Mesenteric fat pad (tissue), 1 donor: ENCODE results near the gene CCN5. TPM values are rescaled to one million over a fixed set of nuclear protein-coding genes. Genes with fewer than 3 reads are reported as not detected.
A peak's percentile ranks its signal among the peaks of the same experiment; 100 is the strongest.
"Not testable (repeated sequence)": the region's sequence is repeated elsewhere in the genome, so short reads cannot be mapped to it uniquely, and the experiment has no call there.

Experiments
- DNase-seq: peaks from one replicate; pipeline ENCODE4 v3.0.0-alpha.2; 2020; ENCODE audit warnings: low spot score
- long read RNA-seq: library from polyadenylated mRNA; unstranded; transcript quantifications from one replicate; pipeline ENCODE4 v2.0.0, GENCODE V29; 2020
- total RNA-seq: library from RNA; stranded (reverse); fragmentation: NEBNext Ultra II Directional; extraction: Animal tissue kit (Norgen Biotek cat#: 25700); gene quantifications from one replicate; pipeline ENCODE4 v1.2.1, GENCODE V29; 2021
- donor health status: DM: yes; HTN: yes; CAD: no.

Gene CCN5, protein sequence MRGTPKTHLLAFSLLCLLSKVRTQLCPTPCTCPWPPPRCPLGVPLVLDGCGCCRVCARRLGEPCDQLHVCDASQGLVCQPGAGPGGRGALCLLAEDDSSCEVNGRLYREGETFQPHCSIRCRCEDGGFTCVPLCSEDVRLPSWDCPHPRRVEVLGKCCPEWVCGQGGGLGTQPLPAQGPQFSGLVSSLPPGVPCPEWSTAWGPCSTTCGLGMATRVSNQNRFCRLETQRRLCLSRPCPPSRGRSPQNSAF
- 51.5 TPM for total RNA-seq
- long read RNA-seq, transcript WISP2-201 (4 exons, 1,403 nt) = major isoform, 32 of 85 reads
- long read RNA-seq, transcript WISP2-203 (5 exons, 1,600 nt) = minor isoform, 30 of 85 reads
- long read RNA-seq, partial matches to known transcripts = 9 of 85 reads
- long read RNA-seq, other reads (novel, unspliced or antisense) = 11 of 85 reads

DNA sequence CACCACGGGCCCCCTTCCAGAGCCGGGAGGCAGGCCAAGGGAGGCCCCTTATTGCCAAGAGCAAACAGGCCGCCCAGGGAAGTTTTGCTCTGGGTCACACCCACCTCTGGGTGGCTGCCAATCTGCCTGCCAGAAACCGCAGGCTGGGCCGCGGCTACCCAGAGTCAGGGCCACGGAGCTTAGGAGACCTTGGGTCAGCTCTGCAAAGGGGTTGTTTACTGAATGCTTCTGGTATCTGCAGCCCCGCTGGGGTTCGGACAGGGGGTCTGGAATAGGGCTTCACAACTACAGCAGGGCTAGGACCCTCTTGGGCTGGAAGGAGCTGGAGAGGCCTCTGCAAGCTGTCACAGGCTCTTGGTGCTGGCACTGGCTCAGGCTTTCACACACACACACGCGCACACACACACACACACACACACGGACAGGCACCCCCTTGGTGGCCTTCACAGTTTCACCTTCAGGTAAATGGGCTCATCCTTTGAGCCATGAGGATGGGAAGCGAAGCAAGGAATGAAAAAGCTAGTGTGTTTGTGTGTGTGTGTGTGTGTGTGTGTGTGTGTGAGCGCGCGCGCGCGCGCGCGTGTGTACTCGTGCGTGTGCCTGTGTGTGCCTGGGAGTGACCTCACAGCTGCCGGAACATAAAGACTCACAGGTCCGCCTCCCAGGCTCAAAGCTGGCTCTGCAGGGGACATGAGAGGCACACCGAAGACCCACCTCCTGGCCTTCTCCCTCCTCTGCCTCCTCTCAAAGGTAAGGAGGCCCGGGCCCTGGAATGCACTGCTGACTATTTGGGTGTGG, at the start of gene CCN5:
Gene CCN5 (plus strand): TSS at position 669 of the 798 bp plus-strand sequence. CDS start 22 bp downstream, at position 691.
- peak; percentile 95 for DNase-seq

DNA sequence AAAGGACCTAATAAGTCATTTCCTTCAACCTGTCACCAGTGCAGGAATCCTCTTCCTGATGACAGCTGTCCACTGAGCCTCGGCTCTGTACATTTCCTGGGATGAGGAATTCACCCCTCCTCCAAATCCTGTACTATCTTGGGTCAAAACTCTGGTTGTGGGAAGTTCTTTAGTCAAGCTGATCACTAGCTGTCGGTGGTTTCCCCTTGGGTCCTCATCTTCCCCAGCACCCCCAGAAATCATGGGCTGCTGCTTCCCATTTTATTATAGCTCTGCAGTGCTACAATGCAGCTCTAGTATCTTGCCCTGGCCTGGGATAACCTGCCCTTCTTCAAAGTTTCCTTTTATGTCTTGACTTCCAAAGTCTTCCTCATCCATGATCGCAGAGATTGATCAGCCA, 49.1 kb upstream of the CCN5 start:
- no peak for DNase-seq

DNA sequence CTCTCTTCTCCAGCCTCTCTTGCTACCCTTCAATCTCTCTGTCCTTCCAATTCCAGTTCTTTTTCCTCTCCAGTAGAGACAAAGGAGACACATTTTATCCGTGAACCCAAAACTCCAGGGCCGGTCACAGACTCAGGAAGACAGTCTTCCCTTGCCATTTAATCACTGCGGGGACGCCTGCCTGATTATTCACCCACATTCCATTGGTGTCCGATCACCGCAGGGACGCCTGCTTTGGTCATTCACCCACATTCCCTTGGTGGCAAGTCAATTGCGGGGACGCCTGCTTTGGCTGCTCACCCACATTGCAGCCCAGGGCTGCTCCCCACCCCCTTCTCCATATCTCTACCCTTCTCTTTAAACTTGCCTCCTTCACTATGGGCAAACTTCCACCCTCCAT, 44.3 kb upstream of the CCN5 start:
- DNase-seq = not testable (repeated sequence)

DNA sequence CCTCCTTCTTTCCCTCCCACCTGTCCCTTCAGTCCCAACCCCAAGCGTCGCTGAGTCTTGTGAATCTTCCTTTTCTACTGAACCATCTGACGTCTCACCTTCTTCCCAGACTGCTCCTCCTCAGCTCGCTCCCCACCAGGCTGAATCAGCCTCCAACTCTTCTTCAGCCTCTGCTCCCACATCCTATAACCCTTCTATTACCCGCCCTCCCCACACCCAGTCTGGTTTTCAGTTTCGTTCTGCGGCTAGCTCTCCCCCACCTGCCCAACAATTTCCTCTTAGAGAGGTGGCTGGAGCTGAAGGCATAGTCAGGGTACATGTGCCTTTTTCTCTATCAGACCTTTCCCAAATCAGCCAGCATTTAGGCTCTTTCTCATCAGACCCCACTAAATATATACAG, 43.6 kb upstream of the CCN5 start:
- not testable (repeated sequence) for DNase-seq

DNA sequence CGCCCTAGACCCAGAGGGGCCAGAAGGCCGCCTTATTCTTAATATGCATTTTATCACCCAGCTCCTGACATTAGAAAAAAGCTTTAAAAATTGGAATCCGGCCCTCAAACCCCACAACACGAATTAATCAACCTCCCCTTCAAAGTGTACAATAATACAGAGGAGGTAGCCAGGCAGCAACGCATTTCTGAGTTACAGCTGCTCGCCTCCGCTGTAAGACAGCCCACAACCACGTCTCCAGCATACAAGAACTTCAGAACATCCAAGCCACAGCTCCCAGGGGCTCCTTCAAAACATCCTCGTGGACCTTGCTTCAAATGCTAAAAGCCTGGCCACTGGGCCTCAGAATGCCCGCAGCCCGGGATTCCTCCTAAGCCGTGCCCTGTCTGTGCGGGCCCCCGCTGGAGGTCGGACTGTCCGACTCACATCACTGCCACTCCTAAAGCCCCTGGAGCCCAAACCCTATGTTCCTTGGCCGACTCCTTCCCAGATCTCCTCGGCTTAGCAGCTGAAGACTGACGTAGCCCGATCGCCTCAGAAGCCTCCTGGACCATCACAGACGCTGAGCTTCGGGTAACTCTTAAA, 42.8 kb upstream of the CCN5 start:
- DNase-seq = not testable (repeated sequence)

DNA sequence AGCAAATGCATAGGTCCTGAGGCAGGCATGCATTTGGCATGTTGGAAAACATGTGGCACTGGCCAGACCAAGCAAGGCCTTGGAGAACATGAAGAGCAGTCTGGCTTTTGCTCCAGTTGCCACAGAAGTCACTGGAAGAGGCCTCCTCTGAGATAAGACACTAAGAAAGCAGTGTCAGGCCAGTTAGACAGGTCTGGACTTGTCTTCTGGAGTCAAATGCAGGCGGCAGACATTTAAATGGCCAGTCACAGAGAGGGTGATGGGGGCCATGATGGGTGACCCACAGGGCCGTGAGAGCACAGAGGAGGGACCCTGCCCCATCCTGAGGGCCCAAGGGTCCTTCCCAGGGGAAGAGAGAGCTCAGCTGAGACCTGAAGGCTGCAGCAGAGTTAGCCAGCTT, 36.9 kb upstream of the CCN5 start:
- DNase-seq = no peak

DNA sequence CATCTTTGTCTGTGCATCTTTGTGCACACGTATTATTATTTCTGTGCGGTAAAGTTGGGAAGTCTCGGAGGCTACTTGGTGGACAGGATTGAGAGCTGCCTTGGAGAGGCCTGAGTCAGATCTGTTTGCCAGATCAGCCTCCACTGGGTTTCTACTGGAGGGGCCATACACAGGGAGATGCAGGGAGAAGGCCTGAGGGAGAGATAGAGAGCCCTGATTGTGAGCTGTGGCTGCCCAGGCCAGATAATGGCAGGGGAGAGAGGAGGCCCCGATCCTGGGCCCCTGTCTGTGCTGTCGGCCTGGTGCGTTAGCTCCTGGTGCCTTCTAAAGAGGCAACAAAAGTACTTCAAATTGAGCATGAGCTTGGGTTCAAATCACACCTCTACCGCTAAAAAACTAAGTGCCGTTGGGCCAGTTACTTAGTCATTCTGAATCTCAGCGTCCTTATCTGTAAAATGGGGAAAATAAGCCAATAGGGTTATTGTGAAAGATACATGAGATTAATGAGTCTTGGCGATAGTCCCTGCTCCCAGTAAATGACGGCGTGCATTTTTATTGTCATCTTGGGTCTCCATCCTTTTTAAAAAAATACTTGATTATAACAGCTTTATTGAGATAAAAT, 36.1 kb upstream of the CCN5 start:
- no peak for DNase-seq

DNA sequence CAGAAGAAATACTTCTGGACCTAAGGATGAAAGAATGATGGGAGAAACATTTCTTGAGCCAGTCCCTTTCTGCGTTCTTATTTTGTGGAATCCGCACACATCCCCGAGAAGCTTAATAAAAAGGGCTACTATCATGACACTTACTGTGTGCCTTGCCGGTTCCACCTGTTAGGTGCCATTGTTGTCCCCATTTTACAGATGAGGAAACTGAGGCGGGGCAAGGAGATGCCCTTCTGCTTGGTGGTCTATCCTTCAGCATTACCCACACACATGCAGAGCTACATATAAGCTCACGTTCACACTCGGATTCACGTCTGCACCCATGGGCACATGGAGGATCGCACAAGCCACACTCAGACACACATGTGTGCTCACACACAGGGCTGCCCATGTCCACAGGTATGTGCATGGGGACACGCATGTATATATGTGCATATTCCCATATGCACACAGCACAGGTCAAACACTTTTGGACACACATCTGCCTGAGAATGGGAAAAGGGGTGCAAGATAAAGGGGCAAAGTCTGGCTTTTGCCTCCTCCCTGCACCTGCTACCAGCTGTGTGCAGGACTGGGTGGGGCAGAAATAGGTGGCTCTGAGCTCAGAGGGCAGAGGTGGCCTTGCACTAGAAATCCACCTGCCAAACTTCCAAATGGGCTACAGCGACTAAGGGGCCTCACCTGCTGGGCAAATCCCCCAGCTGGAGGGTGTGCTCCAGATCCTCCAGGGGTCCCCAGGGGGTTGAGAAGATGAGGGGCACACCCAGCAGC, 33.2 kb upstream of the CCN5 start:
- DNase-seq = no peak

DNA sequence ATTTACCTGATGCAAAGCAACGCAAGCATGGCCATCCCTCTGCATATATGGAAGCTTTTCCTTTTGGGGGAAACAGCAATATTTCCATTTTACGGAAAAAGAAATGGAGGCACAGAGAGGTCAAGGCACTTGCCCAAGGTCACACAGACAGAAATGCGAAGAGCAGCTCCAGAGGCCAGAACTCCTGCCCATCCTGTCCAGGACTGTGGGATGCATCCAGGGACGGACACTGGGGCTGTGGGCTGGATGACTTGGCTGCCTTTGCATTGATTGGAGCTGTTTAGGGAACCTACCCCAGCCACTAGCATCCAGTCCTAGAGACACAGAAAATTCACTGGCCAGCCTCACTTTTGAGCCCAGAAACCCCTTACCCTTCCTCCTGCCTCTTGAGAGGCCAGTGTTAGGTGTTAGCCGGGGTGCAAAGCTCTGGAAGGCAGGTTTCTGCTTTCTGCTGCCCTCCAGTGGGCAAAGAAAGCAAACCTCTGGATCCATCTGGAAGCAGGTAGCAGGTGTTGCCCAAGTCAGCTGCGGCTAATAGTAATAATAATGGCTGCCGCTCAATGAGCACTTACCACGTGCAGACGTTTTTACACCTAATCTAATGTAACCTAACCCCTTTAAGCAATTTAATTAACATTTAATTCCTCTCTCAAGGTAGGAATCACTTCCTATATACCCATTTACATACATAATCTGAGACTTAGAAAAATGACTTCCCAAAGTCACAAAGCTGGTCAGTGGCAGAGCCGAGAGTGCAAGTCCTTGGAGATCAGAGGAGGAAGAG, 31.7 kb upstream of the CCN5 start:
- DNase-seq = no peak

DNA sequence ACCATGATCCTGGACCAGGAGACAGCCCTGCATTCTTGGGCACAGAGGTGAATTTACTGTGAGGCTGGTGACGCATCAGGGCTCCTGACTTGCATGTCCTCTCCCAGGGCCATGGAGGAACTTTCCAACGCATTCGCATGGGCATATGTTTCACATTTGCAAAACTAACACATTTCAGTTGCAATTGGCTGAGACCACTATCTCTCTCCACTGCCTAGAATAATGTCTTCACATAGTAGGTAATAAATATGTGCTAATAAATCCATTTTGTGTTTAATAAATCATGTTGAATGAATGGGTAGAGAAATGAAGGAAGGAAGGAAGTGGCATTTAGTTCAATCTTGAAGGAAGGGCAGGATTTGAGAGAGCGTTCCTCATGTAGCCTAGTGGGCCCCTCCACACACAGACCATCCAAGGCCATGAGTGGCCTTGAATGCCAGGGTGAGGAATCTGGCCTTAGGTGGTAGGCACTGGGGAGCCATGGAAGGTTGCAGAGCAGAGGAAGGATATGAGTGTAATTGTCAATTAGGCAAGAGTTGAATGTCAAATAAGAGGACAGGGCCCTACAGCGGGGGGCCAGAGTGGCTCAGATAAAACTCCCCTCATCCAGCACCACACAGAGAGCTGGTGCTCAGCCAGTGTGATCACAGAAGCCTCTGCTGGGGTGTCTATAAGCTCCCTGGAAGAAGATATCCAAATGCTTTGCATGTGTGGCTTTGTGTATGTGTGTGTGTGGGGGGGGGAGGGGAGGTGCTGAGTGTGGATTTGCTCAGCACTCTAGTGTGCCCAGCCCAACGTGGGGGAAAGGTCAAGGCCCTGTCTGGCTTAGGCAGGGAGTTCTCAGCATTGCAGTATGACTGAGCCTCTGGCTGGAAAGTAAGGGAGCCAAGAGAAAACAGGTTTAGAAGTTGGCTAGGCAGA, 30.9 kb upstream of the CCN5 start:
- no peak for DNase-seq

DNA sequence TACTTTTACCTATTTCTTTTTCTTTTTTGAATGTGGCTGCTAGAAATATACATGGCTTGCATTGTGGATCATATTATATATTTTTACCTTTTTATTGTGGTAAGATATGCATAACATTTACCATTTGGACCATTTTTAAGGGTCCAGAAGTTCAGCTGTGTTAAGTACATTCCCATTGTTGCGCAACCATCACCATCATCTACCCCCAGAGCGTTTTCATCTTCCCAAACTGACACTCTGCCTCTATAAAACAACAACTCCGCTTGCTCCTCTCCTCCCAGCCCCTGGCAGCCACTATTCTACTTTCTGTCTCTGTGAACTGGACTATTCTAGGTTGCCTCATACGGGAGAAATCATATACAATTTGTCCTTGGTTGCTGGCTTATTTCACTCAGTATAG, 28.2 kb upstream of the CCN5 start:
- no peak for DNase-seq

DNA sequence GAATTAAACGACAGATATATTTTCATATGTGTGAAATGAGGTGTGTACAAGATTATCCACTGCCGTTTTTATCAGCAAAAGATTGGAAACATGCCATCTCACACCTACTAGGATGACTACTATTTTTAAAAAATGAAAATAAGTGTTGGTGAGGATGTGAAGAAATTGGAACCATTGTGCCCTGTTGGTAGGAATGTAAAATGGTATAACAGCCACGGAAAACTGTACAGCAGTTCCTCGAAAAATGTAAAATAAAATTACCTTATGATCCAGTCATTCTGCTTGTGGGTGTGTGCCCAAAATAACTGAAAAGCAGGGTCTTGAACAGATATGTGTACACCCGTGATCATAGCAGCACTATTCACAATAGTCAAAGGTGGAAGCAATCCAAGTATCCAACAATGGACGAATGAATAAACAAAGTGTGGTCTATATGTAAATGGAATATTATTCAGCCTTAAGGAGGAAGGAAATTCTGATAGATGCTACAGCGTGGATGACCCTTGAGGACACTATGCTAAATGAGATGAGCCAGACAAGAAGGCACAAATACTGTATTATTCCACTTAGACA, 27.0 kb upstream of the CCN5 start:
- DNase-seq = no peak

DNA sequence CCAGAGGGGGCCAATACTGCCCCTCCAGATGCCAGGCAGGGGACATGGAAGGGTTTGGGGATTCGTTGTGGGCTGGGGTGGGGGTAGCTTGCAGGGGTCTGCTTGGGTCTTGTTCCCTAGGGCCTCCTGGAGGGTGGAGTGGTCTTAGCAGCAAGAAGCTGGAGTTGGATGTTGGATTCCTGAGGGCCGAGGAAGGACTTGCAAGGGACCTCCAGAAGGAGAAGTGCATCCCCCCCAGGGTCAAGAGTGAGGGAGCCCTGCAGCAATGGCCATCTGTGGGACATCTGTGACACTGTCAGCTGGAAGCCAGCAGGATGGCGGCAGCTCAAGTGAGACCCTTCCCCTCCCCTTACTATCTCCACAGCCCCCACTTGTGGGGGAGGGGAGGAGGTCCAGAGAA, 25.4 kb upstream of the CCN5 start:
- DNase-seq = no peak

DNA sequence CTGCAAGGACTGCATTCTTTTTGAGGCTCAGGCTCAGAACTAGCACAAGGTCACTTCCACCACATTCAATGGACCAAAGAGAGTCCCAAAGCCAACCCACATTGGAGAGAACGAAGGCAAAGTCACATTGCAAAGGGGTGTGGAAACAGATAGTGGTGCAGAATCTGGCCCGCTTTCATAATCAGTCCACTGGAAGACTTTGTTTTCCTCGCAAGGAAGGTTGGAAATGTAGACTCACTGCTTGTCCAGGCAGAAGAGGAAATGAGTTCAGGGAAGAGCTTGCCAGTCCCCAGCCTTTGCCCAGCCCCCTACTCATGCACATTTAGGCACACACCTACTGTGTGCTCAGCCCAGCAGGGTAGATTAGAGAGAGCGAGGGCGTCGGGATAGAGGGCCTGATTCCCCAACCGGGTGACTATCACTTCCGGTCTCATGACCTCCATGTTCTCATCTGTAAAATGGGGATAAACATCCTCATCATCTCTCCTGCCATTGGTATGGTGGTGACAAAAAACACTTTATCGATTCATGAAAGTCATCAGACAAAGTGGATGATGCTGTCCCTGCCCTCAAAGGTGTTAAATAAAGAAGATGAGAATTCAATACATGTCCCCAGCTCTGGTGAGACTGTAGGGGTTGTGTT, 24.3 kb upstream of the CCN5 start:
- DNase-seq = no peak

DNA sequence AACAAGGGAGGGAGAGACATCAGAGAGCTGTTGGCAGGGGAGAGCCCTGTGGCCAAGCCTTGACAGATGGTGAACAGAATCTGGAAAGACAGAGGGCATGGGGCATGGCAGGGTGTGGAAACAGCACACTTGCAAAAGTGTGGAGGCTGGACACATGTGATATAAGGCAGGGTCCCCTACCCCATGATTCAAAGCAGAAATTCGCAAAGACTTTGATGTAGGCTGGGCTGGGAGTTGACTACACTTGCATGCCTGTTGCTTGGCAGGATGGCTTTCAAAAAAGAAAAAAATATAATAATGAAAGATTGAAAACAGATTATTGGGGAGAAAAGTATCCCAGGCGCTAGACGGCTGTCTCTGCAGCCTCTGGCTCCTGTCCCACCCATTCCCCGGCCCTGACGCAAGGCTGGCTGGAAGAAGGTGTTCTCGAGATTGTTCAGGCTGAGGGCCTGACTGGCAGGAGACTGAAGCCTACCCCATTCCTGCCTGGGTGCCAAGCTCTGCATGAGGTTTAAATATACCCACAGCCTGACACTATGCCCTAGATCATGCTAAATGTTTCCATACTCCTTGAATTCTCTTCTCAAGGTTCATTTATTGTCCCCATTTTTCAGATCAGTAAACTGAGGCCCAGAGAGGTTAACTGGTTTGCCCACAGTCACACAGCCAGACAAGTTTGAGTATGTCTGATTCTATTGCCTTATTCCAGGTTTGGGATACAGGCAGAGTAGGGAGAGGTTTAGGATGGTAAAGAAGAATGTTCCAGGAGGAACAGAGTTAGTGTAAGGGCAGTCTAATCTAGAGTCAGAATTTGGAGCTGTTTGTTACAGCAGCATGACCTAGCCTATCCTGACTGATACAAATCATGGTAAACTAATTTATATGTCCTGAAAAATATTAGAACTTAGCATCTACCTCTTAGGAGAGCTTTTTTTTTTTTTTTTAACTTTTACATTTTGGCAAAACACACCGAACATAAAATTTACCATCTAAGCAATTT, 23.4 kb upstream of the CCN5 start:
- DNase-seq = no peak

DNA sequence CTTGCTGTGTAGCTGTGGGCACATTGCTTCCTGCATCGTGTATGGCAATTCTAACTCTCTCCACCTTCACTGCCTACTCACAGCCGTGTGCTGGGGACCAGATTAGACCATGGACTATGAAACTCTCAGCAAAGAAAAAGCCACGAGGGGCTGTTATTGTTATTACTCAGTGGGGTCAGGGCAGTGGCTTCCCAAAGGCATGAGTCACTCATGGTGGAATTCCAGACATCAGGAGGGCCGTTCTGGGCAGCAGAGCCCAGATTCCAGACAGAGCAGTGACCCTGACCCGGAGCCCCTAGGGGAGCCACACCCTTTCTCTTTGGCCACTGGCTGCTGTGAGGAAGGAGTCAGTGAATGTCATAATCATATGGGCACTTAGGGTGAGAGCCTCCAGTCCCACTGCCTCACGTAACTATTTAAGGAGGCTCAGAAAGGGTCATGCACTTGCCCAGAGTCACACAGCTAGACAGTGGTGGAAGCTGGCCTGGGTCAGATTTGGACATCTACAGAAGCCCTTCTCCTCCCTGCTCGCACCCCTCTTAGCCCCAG, 22.2 kb upstream of the CCN5 start:
- no peak for DNase-seq

DNA sequence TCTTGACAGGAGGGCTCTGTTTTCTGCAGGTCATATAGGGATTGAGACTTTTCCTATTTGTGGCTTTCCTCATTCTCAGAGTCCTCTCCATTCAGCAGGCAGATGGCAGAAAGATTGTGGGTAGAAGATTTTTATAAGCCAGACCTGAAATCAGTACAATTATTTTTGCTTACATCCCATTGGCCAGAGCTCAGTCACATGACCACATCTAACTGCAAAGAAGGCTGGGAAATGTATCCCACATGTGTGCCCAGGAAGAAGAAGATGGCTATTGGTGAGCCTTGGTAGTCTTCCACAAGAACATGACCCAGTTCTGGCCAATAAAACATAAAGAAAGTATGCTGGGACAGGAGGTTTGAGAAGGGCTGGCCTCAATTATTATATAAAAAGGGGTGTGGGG, 21.5 kb upstream of the CCN5 start:
- no peak for DNase-seq
